Osteoblast (primary cell): ENCODE measurements around the gene AMMECR1. TPM values are rescaled to one million over a fixed set of nuclear protein-coding genes. Genes with fewer than 3 reads are reported as not detected.
"Not testable (repeated sequence)": the region's sequence is repeated elsewhere in the genome, so short reads cannot be mapped to it uniquely, and the experiment has no call there.

Experiments
- DNase-seq: peaks from one replicate; pipeline ENCODE4 v3.0.0; 2011; ENCODE audit warnings: low spot score, mixed read lengths; ENCODE audit not compliant: insufficient read length; ENCODE audit errors: missing footprints
- H2AFZ ChIP-seq: 2 replicates; pipeline ENCODE4 v1.6.0; 2011; ENCODE audit warnings: mild to moderate bottlenecking, low read length
- H3K27ac ChIP-seq: 2 replicates; pipeline ENCODE4 v1.5.1; 2011; ENCODE audit warnings: mild to moderate bottlenecking, low read depth, low read length, moderate library complexity
- H3K27me3 ChIP-seq: 2 replicates; pipeline ENCODE4 v1.6.0; 2012; ENCODE audit warnings: mild to moderate bottlenecking, control low read depth, inconsistent platforms, low read length, moderate library complexity; ENCODE audit not compliant: insufficient read depth
- H3K36me3 ChIP-seq: 2 replicates; pipeline ENCODE4 v1.5.1; 2011; ENCODE audit warnings: mild to moderate bottlenecking, low read length, control low read depth, moderate library complexity; ENCODE audit not compliant: insufficient read depth
- H3K4me1 ChIP-seq: 2 replicates; pipeline ENCODE4 v1.5.1; 2011; ENCODE audit warnings: mild to moderate bottlenecking, low read length, control low read depth, moderate library complexity; ENCODE audit not compliant: insufficient read depth
- H3K4me2 ChIP-seq: 2 replicates; pipeline ENCODE4 v1.6.0; 2011; ENCODE audit warnings: mild to moderate bottlenecking, low read length; ENCODE audit not compliant: insufficient read depth
- H3K4me3 ChIP-seq: fragments of 200-600 bp; sonication (generic); 3 replicates; pipeline ENCODE4 v1.5.1; 2012; ENCODE audit warnings: mild to moderate bottlenecking, low read length, inconsistent platforms; ENCODE audit not compliant: insufficient read depth
- H3K79me2 ChIP-seq: 2 replicates; pipeline ENCODE4 v1.6.0; 2012; ENCODE audit warnings: mild to moderate bottlenecking, low read length, control low read depth, inconsistent platforms; ENCODE audit not compliant: insufficient read depth
- H3K9me3 ChIP-seq: 2 replicates; pipeline ENCODE4 v1.5.1; 2011; ENCODE audit warnings: low read depth, low read length, control low read depth
- H4K20me1 ChIP-seq: 2 replicates; pipeline ENCODE4 v1.6.0; 2012; ENCODE audit warnings: mild to moderate bottlenecking, low read length, control low read depth; ENCODE audit not compliant: insufficient read depth
- CTCF ChIP-seq: IDR thresholded peaks from 2 replicates; pipeline ENCODE4 v1.5.1; 2011; ENCODE audit warnings: mild to moderate bottlenecking, low read depth, low read length, moderate library complexity; ENCODE audit errors: extremely low read depth
- total RNA-seq: library from RNA; depleted of rRNA; stranded (reverse); fragments of >200 nt; gene quantifications from 2 replicates; pipeline ENCODE4 v1.2.3, GENCODE V29; 2012

AMMECR1 gene
- total RNA-seq, 1 donor: 14.5 TPM

- Histone ChIP-seq H3K79me2 (no peaks in the 10 kb centered on the region), H3K36me3 (no peaks in the 10 kb centered on the region), H3K27ac (no peak overlapping the region), H3K27me3 (peaks cover 5% of the 10 kb centered on the region), H2AFZ (no peak overlapping the region), H4K20me1 (no peaks in the 10 kb centered on the region), H3K4me3 (no peak overlapping the region), H3K4me1 (peaks cover 7% of the 10 kb centered on the region), H3K9me3 (no peaks in the 10 kb centered on the region), H3K4me2 (no peak overlapping the region)
- no peak for TF ChIP-seq CTCF
- DNase-seq: no peak
These were observed 160.4 kb downstream of the AMMECR1 start for GRCh38 chrX:110157444-110157843.

GRCh38 chrX:110156167-110156754, 161.6 kb downstream of the AMMECR1 start:
- peak; percentile 67 for TF ChIP-seq CTCF
- no peak overlapping the region for H2AFZ ChIP-seq
- DNase-seq: no peak
- no peaks in the 10 kb centered on the region for H3K36me3 ChIP-seq
- H3K27me3 ChIP-seq: peaks cover 5% of the 10 kb centered on the region
- peaks cover 6% of the 10 kb centered on the region for H3K4me1 ChIP-seq
- H3K4me2 ChIP-seq: no peak overlapping the region
- H3K79me2 ChIP-seq: no peaks in the 10 kb centered on the region
- no peak overlapping the region for H3K27ac ChIP-seq
- no peak overlapping the region for H3K4me3 ChIP-seq
- no peaks in the 10 kb centered on the region for H4K20me1 ChIP-seq
- H3K9me3 ChIP-seq: no peaks in the 10 kb centered on the region

GRCh38 chrX:110155759-110156158, 162.1 kb downstream of the AMMECR1 start:
- H3K36me3 ChIP-seq: no peaks in the 10 kb centered on the region
- no peak overlapping the region for H3K4me3 ChIP-seq
- no peak for DNase-seq
- no peaks in the 10 kb centered on the region for H3K9me3 ChIP-seq
- TF ChIP-seq CTCF: no peak
- peaks cover 5% of the 10 kb centered on the region for H3K27me3 ChIP-seq
- H3K27ac ChIP-seq: no peak overlapping the region
- no peak overlapping the region for H2AFZ ChIP-seq
- no peaks in the 10 kb centered on the region for H3K79me2 ChIP-seq
- H3K4me2 ChIP-seq: no peak overlapping the region
- peaks cover under 1% of the 10 kb centered on the region for H3K4me1 ChIP-seq
- no peaks in the 10 kb centered on the region for H4K20me1 ChIP-seq

GRCh38 chrX:110154328-110154727, 163.6 kb downstream of the AMMECR1 start:
- not testable (repeated sequence) for DNase-seq, H3K27ac ChIP-seq, H3K9me3 ChIP-seq, H3K27me3 ChIP-seq, H3K4me2 ChIP-seq, H3K36me3 ChIP-seq, H3K4me3 ChIP-seq, H3K79me2 ChIP-seq, H4K20me1 ChIP-seq, H2AFZ ChIP-seq, H3K4me1 ChIP-seq
